K562 (cell line): ENCODE data around the gene EVI5. TPM values are rescaled to one million over a fixed set of nuclear protein-coding genes. Genes with fewer than 3 reads are reported as not detected.

Experiments used
- ATF7 ChIP-seq: fragments of 450-650 bp; IDR thresholded peaks from 2 replicates; pipeline ENCODE4 v1.7.1; 2014; ENCODE audit warnings: mild to moderate bottlenecking, moderate library complexity
- CSDE1 ChIP-seq, 2 experiments: fragments of 450-650 bp; IDR thresholded peaks; 2 replicates each; pipeline ENCODE4 v1.6.1; 2016; ENCODE audit warnings: mild to moderate bottlenecking in 1 of 2
- DDX20 ChIP-seq: fragments of 450-650 bp; IDR thresholded peaks from 2 replicates; pipeline ENCODE4 v1.6.1; 2016; ENCODE audit warnings: missing genetic modification characterization, low read depth, mild to moderate bottlenecking, missing compliant biosample characterization, moderate library complexity
- ELF4 ChIP-seq: fragments of 450-650 bp; formaldehyde crosslinking; IDR thresholded peaks from 2 replicates; pipeline ENCODE4 v1.4.0; 2022; ENCODE audit warnings: missing genetic modification characterization
- SMC3 ChIP-seq: conservative IDR thresholded peaks from 2 replicates; pipeline ENCODE4 v1.6.1; 2011; ENCODE audit warnings: low read depth, low read length, improper control_type of control experiment; ENCODE audit not compliant: insufficient read depth
- SP1 ChIP-seq: sonication (generic); formaldehyde crosslinking; IDR thresholded peaks from 2 replicates; pipeline ENCODE4 v1.8.1; 2022; ENCODE audit warnings: mild to moderate bottlenecking, missing genetic modification reagents
- polyA plus RNA-seq, 8 experiments: library from polyadenylated mRNA; depleted of rRNA in 4 of 8; stranded (reverse) in 5 of 8; unstranded in 3 of 8; fragments of >200 nt; fragmentation: Nextera tagmentation in 2 of 8; fragmentation: Illumina TruSeq in 1 of 8; extraction: Ambion mirVana in 2 of 8; extraction: Trizol in 1 of 8; gene quantifications; 2 replicates each; pipeline versions ENCODE4 v1.2.1 to v1.2.3, GENCODE V29; 2011 to 2014; ENCODE audit warnings: inconsistent platforms in 1 of 8, missing spikeins in 1 of 8
- total RNA-seq, 7 experiments: library from RNA; depleted of rRNA in 6 of 7; stranded (reverse); fragments of >200 nt in 6 of 7; fragmentation: Illumina TruSeq in 2 of 7; extraction: Trizol in 2 of 7; gene quantifications; 2 replicates each; pipeline versions ENCODE4 v1.2.1 to v1.2.3, GENCODE V29; 2011 to 2021; ENCODE audit warnings: low replicate concordance in 1 of 7
- TF ChIP-seq, protein P1 (sequence below), 2 experiments: fragments of 450-650 bp; IDR thresholded peaks; 2 replicates each; pipeline ENCODE4 v1.6.1; 2016
- TF ChIP-seq, protein P2 (sequence below): fragments of 450-650 bp; IDR thresholded peaks from 2 replicates; pipeline ENCODE4 v1.6.1; 2016; ENCODE audit warnings: low read depth
- TF ChIP-seq, protein P3 (sequence below): IDR thresholded peaks from 2 replicates; pipeline ENCODE4 v1.6.1; 2012; ENCODE audit warnings: low read depth, low read length, improper control_type of control experiment, borderline replicate concordance
- TF ChIP-seq, protein P4 (sequence below), 3 experiments: IDR thresholded peaks in 2 of 3; conservative IDR thresholded peaks in 1 of 3; 2 replicates each; pipeline ENCODE4 v1.5.1; 2011 to 2012; ENCODE audit warnings: low read length in 3 of 3, mild to moderate bottlenecking in 3 of 3, control low read depth in 2 of 3, improper control_type of control experiment in 1 of 3, inconsistent platforms in 1 of 3, low read depth in 1 of 3, mixed read lengths in 1 of 3, moderate library complexity in 1 of 3; ENCODE audit not compliant: insufficient read depth in 2 of 3
- TF ChIP-seq, protein P5 (sequence below): fragments of 250-450 bp; sonication (Bioruptor Pico); IDR thresholded peaks from 2 replicates; pipeline ENCODE4 v1.5.0; 2021
- TF ChIP-seq, protein P6 (sequence below): fragments of 250-450 bp; sonication (Bioruptor Pico); IDR thresholded peaks from 2 replicates; pipeline ENCODE4 v1.5.0; 2021

Gene EVI5
- total and polyA plus RNA-seq, 9 of the 15 experiments (the other 6 are each of a cell fraction or from before 2014, with no cell fraction given): 1.7 to 50.1 (median 13.7) TPM

DNA sequence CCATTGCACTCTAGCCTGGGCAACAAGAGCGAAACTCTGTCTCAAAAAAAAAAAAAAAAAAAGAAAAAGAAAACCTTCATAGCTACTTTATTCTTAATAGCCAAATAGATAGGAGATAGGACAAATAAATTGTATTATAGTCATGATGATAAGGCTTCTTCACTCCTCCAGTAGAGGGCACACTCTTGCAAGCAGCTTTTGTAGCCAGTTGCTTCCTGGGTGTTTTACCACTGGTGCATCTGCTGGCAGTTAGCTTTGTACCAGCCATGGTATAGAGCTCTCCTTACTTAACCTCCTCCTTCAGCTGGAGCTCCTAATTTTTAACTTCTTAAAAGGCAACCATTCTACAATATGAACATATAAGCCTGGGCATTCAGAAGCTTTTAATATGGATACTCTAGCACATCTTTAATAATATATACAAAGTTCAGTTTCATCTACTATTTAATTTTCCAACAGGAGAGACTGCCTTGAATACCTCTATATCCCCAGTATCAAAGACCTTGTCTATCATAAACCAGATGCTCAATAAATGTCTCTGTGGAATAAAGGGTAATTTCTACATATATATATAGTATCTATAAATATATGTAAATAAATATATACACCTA is 35.8 kb downstream of the EVI5 start (continued):
- TF ChIP-seq, protein P1, sequence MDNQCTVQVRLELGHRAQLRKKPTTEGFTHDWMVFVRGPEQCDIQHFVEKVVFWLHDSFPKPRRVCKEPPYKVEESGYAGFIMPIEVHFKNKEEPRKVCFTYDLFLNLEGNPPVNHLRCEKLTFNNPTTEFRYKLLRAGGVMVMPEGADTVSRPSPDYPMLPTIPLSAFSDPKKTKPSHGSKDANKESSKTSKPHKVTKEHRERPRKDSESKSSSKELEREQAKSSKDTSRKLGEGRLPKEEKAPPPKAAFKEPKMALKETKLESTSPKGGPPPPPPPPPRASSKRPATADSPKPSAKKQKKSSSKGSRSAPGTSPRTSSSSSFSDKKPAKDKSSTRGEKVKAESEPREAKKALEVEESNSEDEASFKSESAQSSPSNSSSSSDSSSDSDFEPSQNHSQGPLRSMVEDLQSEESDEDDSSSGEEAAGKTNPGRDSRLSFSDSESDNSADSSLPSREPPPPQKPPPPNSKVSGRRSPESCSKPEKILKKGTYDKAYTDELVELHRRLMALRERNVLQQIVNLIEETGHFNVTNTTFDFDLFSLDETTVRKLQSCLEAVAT (IDR thresholded peaks at IDR 0.05): no peak
- TF ChIP-seq CSDE1 (IDR thresholded peaks at IDR 0.05): no peak
- TF ChIP-seq, protein P2, sequence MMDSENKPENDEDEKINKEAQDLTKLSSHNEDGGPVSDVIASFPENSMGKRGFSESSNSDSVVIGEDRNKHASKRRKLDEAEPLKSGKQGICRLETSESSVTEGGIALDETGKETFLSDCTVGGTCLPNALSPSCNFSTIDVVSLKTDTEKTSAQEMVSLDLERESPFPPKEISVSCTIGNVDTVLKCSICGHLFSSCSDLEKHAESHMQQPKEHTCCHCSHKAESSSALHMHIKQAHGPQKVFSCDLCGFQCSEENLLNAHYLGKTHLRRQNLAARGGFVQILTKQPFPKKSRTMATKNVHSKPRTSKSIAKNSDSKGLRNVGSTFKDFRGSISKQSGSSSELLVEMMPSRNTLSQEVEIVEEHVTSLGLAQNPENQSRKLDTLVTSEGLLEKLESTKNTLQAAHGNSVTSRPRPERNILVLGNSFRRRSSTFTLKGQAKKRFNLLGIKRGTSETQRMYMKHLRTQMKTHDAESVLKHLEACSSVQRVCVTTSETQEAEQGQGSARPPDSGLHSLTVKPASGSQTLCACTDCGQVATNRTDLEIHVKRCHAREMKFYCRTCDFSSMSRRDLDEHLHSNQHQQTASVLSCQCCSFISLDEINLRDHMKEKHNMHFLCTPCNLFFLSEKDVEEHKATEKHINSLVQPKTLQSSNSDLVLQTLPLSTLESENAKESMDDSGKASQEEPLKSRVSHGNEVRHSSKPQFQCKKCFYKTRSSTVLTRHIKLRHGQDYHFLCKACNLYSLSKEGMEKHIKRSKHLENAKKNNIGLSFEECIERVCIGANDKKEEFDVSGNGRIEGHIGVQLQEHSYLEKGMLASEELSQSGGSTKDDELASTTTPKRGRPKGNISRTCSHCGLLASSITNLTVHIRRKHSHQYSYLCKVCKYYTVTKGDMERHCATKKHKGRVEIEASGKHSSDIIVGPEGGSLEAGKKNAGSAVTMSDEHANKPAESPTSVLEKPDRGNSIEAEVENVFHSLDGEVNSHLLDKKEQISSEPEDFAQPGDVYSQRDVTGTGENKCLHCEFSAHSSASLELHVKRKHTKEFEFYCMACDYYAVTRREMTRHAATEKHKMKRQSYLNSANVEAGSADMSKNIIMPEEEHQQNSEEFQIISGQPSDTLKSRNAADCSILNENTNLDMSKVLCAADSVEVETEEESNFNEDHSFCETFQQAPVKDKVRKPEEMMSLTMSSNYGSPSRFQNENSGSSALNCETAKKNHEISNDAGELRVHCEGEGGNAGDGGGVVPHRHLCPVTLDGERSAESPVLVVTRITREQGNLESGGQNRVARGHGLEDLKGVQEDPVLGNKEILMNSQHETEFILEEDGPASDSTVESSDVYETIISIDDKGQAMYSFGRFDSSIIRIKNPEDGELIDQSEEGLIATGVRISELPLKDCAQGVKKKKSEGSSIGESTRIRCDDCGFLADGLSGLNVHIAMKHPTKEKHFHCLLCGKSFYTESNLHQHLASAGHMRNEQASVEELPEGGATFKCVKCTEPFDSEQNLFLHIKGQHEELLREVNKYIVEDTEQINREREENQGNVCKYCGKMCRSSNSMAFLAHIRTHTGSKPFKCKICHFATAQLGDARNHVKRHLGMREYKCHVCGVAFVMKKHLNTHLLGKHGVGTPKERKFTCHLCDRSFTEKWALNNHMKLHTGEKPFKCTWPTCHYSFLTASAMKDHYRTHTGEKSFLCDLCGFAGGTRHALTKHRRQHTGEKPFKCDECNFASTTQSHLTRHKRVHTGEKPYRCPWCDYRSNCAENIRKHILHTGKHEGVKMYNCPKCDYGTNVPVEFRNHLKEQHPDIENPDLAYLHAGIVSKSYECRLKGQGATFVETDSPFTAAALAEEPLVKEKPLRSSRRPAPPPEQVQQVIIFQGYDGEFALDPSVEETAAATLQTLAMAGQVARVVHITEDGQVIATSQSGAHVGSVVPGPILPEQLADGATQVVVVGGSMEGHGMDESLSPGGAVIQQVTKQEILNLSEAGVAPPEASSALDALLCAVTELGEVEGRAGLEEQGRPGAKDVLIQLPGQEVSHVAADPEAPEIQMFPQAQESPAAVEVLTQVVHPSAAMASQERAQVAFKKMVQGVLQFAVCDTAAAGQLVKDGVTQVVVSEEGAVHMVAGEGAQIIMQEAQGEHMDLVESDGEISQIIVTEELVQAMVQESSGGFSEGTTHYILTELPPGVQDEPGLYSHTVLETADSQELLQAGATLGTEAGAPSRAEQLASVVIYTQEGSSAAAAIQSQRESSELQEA: no peak
- TF ChIP-seq ATF7: no peak
- no peak for TF ChIP-seq SP1 (CRISPR knock-in tag)
- TF ChIP-seq, protein P3, sequence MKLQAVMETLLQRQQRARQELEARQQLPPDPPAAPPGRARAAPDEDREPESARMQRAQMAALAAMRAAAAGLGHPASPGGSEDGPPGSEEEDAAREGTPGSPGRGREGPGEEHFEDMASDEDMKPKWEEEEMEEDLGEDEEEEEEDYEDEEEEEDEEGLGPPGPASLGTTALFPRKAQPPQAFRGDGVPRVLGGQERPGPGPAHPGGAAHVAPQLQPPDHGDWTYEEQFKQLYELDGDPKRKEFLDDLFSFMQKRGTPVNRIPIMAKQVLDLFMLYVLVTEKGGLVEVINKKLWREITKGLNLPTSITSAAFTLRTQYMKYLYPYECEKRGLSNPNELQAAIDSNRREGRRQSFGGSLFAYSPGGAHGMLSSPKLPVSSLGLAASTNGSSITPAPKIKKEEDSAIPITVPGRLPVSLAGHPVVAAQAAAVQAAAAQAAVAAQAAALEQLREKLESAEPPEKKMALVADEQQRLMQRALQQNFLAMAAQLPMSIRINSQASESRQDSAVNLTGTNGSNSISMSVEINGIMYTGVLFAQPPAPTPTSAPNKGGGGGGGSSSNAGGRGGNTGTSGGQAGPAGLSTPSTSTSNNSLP: peak; percentile 43; the same call in 1 of the 2 replicates
- TF ChIP-seq ELF4 (CRISPR knock-in tag): no peak
- TF ChIP-seq, protein P4, sequence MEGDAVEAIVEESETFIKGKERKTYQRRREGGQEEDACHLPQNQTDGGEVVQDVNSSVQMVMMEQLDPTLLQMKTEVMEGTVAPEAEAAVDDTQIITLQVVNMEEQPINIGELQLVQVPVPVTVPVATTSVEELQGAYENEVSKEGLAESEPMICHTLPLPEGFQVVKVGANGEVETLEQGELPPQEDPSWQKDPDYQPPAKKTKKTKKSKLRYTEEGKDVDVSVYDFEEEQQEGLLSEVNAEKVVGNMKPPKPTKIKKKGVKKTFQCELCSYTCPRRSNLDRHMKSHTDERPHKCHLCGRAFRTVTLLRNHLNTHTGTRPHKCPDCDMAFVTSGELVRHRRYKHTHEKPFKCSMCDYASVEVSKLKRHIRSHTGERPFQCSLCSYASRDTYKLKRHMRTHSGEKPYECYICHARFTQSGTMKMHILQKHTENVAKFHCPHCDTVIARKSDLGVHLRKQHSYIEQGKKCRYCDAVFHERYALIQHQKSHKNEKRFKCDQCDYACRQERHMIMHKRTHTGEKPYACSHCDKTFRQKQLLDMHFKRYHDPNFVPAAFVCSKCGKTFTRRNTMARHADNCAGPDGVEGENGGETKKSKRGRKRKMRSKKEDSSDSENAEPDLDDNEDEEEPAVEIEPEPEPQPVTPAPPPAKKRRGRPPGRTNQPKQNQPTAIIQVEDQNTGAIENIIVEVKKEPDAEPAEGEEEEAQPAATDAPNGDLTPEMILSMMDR (IDR thresholded peaks at IDR 0.05 in 2 of 3, conservative IDR thresholded peaks at IDR 0.05 in 1 of 3; ENCODE audit: insufficient read depth in 2 of 3, low read depth in 1 of 3, low read length in 3 of 3): peak; percentile 73 to 87 (median 77)
- TF ChIP-seq, protein P5, sequence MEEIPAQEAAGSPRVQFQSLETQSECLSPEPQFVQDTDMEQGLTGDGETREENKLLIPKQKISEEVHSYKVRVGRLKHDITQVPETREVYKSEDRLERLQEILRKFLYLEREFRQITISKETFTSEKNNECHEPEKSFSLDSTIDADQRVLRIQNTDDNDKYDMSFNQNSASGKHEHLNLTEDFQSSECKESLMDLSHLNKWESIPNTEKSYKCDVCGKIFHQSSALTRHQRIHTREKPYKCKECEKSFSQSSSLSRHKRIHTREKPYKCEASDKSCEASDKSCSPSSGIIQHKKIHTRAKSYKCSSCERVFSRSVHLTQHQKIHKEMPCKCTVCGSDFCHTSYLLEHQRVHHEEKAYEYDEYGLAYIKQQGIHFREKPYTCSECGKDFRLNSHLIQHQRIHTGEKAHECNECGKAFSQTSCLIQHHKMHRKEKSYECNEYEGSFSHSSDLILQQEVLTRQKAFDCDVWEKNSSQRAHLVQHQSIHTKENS (CRISPR knock-in tag): no peak
- TF ChIP-seq, protein P6, sequence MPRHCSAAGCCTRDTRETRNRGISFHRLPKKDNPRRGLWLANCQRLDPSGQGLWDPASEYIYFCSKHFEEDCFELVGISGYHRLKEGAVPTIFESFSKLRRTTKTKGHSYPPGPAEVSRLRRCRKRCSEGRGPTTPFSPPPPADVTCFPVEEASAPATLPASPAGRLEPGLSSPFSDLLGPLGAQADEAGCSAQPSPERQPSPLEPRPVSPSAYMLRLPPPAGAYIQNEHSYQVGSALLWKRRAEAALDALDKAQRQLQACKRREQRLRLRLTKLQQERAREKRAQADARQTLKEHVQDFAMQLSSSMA: no peak
- peak; percentile 57 for TF ChIP-seq SMC3
- TF ChIP-seq DDX20 (tag): no peak
